ENCODE data around the gene TAX1BP3.

Gene TAX1BP3

DNA sequence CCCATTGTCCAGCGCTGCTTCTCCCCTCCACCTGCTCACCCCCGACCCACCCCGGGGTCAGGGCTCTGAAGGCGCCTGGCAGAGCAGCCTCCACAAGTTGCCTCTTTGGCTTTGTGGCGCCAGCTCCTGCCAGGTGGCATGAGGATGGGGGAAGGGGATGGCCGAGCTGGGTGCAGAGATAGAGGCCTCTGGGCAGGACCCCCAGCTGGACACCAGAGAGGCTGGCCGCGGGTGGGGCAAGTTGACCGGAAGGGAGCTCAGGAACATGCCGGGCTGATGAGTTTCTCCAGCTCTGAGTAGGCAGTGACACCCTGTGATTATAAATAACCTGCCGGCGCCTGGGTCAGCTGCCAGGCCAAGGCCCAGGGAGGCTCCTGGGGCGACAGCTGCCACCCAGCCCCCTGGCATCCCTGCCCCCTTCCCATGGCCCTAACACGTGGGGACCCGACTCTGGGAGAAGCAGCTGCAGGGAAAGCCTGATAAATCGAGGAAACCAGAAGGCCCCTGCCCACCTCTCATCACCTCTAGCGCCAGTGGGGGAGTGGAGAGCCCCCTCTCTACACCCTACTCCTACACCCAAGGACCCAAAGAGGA is 26.8 kb upstream of the TAX1BP3 start:
- TF ChIP-seq, protein P1, sequence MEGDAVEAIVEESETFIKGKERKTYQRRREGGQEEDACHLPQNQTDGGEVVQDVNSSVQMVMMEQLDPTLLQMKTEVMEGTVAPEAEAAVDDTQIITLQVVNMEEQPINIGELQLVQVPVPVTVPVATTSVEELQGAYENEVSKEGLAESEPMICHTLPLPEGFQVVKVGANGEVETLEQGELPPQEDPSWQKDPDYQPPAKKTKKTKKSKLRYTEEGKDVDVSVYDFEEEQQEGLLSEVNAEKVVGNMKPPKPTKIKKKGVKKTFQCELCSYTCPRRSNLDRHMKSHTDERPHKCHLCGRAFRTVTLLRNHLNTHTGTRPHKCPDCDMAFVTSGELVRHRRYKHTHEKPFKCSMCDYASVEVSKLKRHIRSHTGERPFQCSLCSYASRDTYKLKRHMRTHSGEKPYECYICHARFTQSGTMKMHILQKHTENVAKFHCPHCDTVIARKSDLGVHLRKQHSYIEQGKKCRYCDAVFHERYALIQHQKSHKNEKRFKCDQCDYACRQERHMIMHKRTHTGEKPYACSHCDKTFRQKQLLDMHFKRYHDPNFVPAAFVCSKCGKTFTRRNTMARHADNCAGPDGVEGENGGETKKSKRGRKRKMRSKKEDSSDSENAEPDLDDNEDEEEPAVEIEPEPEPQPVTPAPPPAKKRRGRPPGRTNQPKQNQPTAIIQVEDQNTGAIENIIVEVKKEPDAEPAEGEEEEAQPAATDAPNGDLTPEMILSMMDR (IDR thresholded peaks at IDR 0.05; ENCODE audit: low read depth, low read length, missing control alignments), result no peak
- no peak for DNase-seq (ENCODE audit: low read depth)
- peak overlapping the region; percentile 39 for H3K4me3 ChIP-seq (ENCODE audit: low read depth, low read length)
- in situ Hi-C loops (cut with HindIII; ENCODE audit: low sequenced_read_pairs), result no loop called here

DNA sequence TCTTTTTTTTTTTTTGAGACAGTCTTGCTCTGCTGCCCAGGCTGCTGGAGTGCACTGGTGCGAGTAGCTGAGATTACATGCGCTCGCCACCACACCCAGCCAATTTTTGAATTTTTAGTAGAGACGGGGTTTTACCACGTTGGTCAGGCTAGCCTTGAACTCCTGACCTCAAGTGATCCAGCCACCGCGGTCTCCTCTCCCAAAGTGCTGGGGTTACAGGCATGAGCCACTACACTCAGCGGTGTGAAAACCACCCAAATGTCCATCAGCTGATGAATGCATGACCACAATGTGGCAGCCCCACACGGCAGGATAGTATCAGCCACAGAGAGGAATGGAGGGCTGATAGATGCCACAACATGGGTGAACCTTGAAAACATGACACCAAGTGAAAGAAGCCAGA is 25.5 kb upstream of the TAX1BP3 start:
- in situ Hi-C loops (cut with HindIII; ENCODE audit: low sequenced_read_pairs), result no loop called here
- no peak for DNase-seq (ENCODE audit: low read depth)
- TF ChIP-seq, protein P1 (IDR thresholded peaks at IDR 0.05; ENCODE audit: low read depth, low read length, missing control alignments), result no peak

DNA sequence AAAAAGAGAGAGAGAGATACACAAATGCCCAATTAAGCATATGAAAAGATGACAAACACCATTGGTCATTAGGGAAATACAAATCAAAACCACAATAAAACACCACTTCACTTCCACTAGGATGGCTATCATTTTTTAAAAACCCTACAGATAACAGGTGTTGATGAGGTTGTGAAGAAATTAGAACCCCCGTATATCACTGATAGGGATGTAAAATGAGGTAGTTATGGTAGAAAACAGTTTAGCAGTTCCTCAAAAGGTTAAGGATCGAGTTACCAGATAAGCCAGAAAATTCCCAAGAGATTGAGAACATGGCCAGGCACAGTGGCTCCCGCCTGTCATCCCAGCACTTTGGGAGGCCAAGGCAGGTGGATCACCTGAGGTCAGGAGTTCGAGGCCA is 24.8 kb upstream of the TAX1BP3 start:
- DNase-seq (ENCODE audit: low read depth), result no peak
- H3K4me3 ChIP-seq (ENCODE audit: low read depth, low read length), result no peak overlapping the region
- in situ Hi-C loops (cut with HindIII; ENCODE audit: low sequenced_read_pairs), result no loop called here
- TF ChIP-seq, protein P1 (IDR thresholded peaks at IDR 0.05; ENCODE audit: low read depth, low read length, missing control alignments), result no peak

More for the DNA sequence above, 25.5 kb upstream of the TAX1BP3 start:
- H3K4me3 ChIP-seq (ENCODE audit: low read depth, low read length), result no peak overlapping the region

DNA sequence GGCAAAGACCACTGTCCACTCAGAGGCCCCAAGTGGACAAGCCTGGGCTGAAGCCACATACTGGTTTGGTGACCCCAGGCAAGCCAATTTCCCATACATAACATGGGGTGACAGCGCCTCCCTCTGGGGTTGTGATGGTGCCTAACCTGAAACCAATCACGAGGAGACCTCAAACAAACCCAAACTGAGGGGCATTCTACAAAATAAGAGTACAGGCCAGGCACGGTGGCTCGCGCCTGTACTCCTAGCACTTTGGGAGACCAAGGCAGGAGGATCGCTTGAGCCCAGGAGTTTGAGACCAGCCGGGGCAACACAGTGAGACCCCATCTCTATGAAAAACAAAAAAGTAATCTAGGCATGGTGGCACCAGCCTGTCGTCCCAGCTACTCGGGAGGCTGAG is 24.0 kb upstream of the TAX1BP3 start:
- TF ChIP-seq, protein P1 (IDR thresholded peaks at IDR 0.05; ENCODE audit: low read depth, low read length, missing control alignments), result peak; percentile 8
- in situ Hi-C loops (cut with HindIII; ENCODE audit: low sequenced_read_pairs), result no loop called here
- DNase-seq (ENCODE audit: low read depth), result no peak
- H3K4me3 ChIP-seq (ENCODE audit: low read depth, low read length), result no peak overlapping the region

DNA sequence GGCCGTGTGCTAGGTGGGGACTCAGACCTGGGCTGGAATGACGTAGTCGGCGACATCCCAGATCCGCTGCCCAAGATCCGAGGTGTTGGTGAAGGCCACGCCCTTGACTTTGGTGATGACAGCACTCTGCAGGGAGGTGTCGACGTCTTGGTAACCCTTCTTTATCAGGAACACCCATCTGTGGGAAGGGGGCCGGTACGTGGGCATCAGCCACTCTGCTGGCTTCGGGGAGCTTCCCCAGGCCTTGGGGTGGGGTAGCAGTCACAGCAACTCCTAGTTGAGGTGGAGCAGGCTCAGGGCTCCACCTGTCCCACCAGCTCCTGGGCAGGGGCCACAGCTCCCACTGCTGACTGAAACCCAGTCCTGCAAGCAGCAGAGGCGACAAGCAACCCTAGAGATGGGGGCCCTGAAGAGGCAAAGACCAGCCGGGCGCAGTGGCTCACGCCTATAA is 23.3 kb upstream of the TAX1BP3 start:
- no peak for DNase-seq (ENCODE audit: low read depth)
- H3K4me3 ChIP-seq (ENCODE audit: low read depth, low read length), result no peak overlapping the region
- TF ChIP-seq, protein P1 (IDR thresholded peaks at IDR 0.05; ENCODE audit: low read depth, low read length, missing control alignments), result no peak
- in situ Hi-C loops (cut with HindIII; ENCODE audit: low sequenced_read_pairs), result no loop called here

DNA sequence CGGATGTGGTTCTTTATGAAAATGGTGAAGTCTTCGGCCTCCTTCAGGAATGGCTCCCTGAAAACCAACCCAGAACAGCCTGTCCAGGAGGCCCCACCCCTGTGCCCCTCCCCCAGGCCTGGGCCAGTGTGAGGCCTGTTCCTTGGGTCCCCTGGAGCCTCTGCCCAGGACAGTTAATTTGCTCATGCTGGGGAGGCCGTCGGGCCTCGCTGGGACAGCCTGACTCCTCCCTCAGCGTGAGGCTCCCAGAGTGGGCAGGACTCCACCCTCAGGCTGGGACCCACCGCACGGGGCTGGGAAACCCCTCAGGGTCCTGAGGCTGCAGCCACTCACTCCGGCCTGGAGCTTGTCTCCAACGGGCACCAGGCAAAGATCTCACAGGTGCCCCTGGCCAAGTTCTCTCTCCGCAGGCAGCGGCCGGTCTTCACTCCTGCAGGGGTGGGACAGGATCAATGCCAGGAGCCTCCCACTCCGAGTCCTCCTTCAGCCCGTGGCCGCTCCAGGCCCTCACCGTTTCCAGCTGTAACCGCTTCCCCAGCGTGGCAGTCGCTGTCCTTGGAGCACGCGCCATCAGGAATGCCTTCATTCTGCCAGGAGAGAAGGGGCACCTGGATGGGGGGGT is 21.8 kb upstream of the TAX1BP3 start:
- DNase-seq (ENCODE audit: low read depth), result no peak
- TF ChIP-seq, protein P1 (IDR thresholded peaks at IDR 0.05; ENCODE audit: low read depth, low read length, missing control alignments), result no peak
- H3K4me3 ChIP-seq (ENCODE audit: low read depth, low read length), result no peak overlapping the region
- in situ Hi-C loops (cut with HindIII; ENCODE audit: low sequenced_read_pairs), result no loop called here
